ENCODE measurements around the gene TSPAN9. TPM values are rescaled to one million over a fixed set of nuclear protein-coding genes. Genes with fewer than 3 reads are reported as not detected.
A peak's percentile ranks its signal among the peaks of the same experiment; 100 is the strongest.

The TSPAN9 gene
- total RNA-seq, 4 donors from 2014 or later: 13.7 to 35.4 (median 26.7) TPM

- intact Hi-C loops (cut with DNase I): no loop called here
- TF ChIP-seq CTCF (IDR thresholded peaks at IDR 0.05) (no peak), POLR2AphosphoS5 (IDR thresholded peaks at IDR 0.05) (no peak), POLR2A (IDR thresholded peaks at IDR 0.05; ENCODE audit: low read depth) (no peak), EP300 (IDR thresholded peaks at IDR 0.05) (no peak)
- Histone ChIP-seq H3K9me3 (no peaks in the 10 kb centered on the region), H3K4me3 (no peak overlapping the region), H3K27me3 (no peaks in the 10 kb centered on the region), H3K27ac (replicated peaks in 1 of 4) (peak overlapping the region in 3 of 4 donors; percentile 9 to 21 (median 13)), H3K36me3 (peaks cover 0 to 18% (median 9%) of the 10 kb centered on the region in 4 donors), H3K4me1 (peaks cover 24 to 62% (median 42%) of the 10 kb centered on the region in 4 donors)
- DNase-seq (ENCODE audit: extremely low spot score): no peak
- 69% methylated on average over 5 of the region's 6 CpGs for WGBS
Measured at GRCh38 chr12:3083241-3083920, 6.2 kb downstream of the TSPAN9 start.

- no peaks in the 10 kb centered on the region for H3K27me3 ChIP-seq
- peaks cover 0 to 18% (median 9%) of the 10 kb centered on the region in 4 donors for H3K36me3 ChIP-seq
- 85% methylated on average over 5 of the region's 5 CpGs for WGBS
- H3K27ac ChIP-seq (replicated peaks in 1 of 4): peak overlapping the region in 2 of 4 donors; percentile 23 to 50
- intact Hi-C loops (cut with DNase I): no loop called here
- peaks cover 21 to 59% (median 38%) of the 10 kb centered on the region in 4 donors for H3K4me1 ChIP-seq
- DNase-seq (ENCODE audit: extremely low spot score): no peak
- no peaks in the 10 kb centered on the region for H3K9me3 ChIP-seq
- H3K4me3 ChIP-seq: no peak overlapping the region
- TF ChIP-seq POLR2AphosphoS5 (IDR thresholded peaks at IDR 0.05) (peak in 1 of 2 donors; percentile 23), CTCF (IDR thresholded peaks at IDR 0.05) (no peak), POLR2A (IDR thresholded peaks at IDR 0.05; ENCODE audit: low read depth) (no peak), EP300 (IDR thresholded peaks at IDR 0.05) (no peak)
Measured at GRCh38 chr12:3083921-3084347, 6.8 kb downstream of the TSPAN9 start.

GRCh38 chr12:3084742-3085141 lies 7.6 kb downstream of the TSPAN9 start:
- H3K27ac ChIP-seq (replicated peaks in 1 of 4): peak overlapping the region in 1 of 4 donors; percentile 50
- no peaks in the 10 kb centered on the region for H3K27me3 ChIP-seq
- no peak overlapping the region for H3K4me3 ChIP-seq
- H3K9me3 ChIP-seq: no peaks in the 10 kb centered on the region
- TF ChIP-seq POLR2A (IDR thresholded peaks at IDR 0.05; ENCODE audit: low read depth): no peak
- TF ChIP-seq EP300 (IDR thresholded peaks at IDR 0.05): no peak
- no peak for TF ChIP-seq CTCF (IDR thresholded peaks at IDR 0.05)
- no peak for TF ChIP-seq POLR2AphosphoS5 (IDR thresholded peaks at IDR 0.05)
- H3K36me3 ChIP-seq: peaks cover 0 to 18% (median 9%) of the 10 kb centered on the region in 4 donors
- peaks cover 15 to 53% (median 32%) of the 10 kb centered on the region in 4 donors for H3K4me1 ChIP-seq
- intact Hi-C loops (cut with DNase I): no loop called here
- DNase-seq (ENCODE audit: extremely low spot score): no peak
- 86% methylated on average over 12 of the region's 12 CpGs for WGBS

- TF ChIP-seq POLR2AphosphoS5 (IDR thresholded peaks at IDR 0.05) (no peak), CTCF (IDR thresholded peaks at IDR 0.05) (no peak), EP300 (IDR thresholded peaks at IDR 0.05) (no peak), POLR2A (IDR thresholded peaks at IDR 0.05; ENCODE audit: low read depth) (no peak)
- no peak for DNase-seq (ENCODE audit: extremely low spot score)
- Histone ChIP-seq H3K4me3 (no peak overlapping the region), H3K27me3 (no peaks in the 10 kb centered on the region), H3K9me3 (no peaks in the 10 kb centered on the region), H3K4me1 (peaks cover 19 to 52% (median 32%) of the 10 kb centered on the region in 4 donors), H3K36me3 (peaks cover 0 to 23% (median 9%) of the 10 kb centered on the region in 4 donors), H3K27ac (replicated peaks in 1 of 4) (peak overlapping the region in 1 of 4 donors; percentile 6)
- 77% methylated on average over 17 of the region's 19 CpGs for WGBS
- intact Hi-C loops (cut with DNase I): no loop called here
Measured at GRCh38 chr12:3085341-3086139, 8.4 kb downstream of the TSPAN9 start.
